ENCODE results near the gene GOLT1A. TPM values are rescaled to one million over a fixed set of nuclear protein-coding genes. Genes with fewer than 3 reads are reported as not detected.

The GOLT1A gene
- polyA plus RNA-seq, 2 of the 4 experiments (the other 2 are of a cell fraction): 1.8 to 6.4 TPM

- Histone ChIP-seq H3K9me3 (no peaks in the 10 kb centered on the region), H3K27ac (no peak overlapping the region), H3K4me1 (peaks cover 31% of the 10 kb centered on the region), H3K4me2 (no peak overlapping the region), H3K4me3 (no peak overlapping the region)
- ChIA-PET POLR2A (interaction anchor here (0.6 kb wide), 1 partner anchor 126 kb away, joined by 3 read pairs; no protein-coding TSS in a partner anchor), CTCF (interaction anchor here (2.1 kb wide), 1 partner anchor 147 kb away, joined by 6 read pairs; no protein-coding TSS in a partner anchor)
- no peak for TF ChIP-seq RFX5 (IDR thresholded peaks at IDR 0.05)
- DNase-seq (ENCODE audit: low read depth in 1 of 2, low spot score in 1 of 2): no peak
- no peak for ATAC-seq
- FAIRE-seq: no peak
- 84% methylated on average over 6 of the region's 6 CpGs for WGBS (ENCODE audit: missing lambda C conversion rate)
Measured at GRCh38 chr1:204251926-204252689, 38.3 kb upstream of the GOLT1A start.

DNA sequence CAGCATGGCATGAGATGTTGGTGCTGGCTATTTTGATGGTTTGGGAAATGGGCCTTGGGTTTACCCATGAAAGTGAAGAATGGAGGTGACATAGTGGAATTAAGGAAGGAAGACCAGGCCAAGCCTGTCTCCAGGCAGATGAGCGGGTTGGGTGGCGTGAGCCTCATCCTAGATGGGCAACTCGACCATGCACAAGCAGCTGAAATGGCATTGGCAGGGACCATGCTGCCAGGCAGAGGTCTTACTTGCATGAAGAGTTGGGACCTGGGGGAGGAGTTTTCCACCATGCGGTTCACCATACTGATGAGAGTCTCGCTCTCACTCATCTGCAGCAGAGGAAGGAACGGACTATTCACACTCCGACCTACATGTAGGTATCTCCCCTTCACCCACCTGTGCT lies 37.5 kb upstream of the GOLT1A start:
- TF ChIP-seq, protein P1, sequence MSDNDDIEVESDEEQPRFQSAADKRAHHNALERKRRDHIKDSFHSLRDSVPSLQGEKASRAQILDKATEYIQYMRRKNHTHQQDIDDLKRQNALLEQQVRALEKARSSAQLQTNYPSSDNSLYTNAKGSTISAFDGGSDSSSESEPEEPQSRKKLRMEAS (IDR thresholded peaks at IDR 0.05): no peak
- TF ChIP-seq POLR2AphosphoS2 (conservative IDR thresholded peaks at IDR 0.05; ENCODE audit: low read length): no peak
- no peak for TF ChIP-seq MYC (IDR thresholded peaks at IDR 0.05; ENCODE audit: borderline replicate concordance, low read length)
- TF ChIP-seq GATA3 (IDR thresholded peaks at IDR 0.05; ENCODE audit: borderline replicate concordance): no peak
- TF ChIP-seq, protein P2, sequence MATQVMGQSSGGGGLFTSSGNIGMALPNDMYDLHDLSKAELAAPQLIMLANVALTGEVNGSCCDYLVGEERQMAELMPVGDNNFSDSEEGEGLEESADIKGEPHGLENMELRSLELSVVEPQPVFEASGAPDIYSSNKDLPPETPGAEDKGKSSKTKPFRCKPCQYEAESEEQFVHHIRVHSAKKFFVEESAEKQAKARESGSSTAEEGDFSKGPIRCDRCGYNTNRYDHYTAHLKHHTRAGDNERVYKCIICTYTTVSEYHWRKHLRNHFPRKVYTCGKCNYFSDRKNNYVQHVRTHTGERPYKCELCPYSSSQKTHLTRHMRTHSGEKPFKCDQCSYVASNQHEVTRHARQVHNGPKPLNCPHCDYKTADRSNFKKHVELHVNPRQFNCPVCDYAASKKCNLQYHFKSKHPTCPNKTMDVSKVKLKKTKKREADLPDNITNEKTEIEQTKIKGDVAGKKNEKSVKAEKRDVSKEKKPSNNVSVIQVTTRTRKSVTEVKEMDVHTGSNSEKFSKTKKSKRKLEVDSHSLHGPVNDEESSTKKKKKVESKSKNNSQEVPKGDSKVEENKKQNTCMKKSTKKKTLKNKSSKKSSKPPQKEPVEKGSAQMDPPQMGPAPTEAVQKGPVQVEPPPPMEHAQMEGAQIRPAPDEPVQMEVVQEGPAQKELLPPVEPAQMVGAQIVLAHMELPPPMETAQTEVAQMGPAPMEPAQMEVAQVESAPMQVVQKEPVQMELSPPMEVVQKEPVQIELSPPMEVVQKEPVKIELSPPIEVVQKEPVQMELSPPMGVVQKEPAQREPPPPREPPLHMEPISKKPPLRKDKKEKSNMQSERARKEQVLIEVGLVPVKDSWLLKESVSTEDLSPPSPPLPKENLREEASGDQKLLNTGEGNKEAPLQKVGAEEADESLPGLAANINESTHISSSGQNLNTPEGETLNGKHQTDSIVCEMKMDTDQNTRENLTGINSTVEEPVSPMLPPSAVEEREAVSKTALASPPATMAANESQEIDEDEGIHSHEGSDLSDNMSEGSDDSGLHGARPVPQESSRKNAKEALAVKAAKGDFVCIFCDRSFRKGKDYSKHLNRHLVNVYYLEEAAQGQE (IDR thresholded peaks at IDR 0.05): no peak
- no peak for TF ChIP-seq HOXB5 (CRISPR knock-in tag; IDR thresholded peaks at IDR 0.05)
- no peak for TF ChIP-seq ZFP36 (IDR thresholded peaks at IDR 0.05; ENCODE audit: borderline replicate concordance, partially characterized antibody)
- TF ChIP-seq KDM1A (IDR thresholded peaks at IDR 0.05; ENCODE audit: low read depth): no peak
- TF ChIP-seq EP300 (IDR thresholded peaks at IDR 0.05): no peak
- no peak for TF ChIP-seq TP53 (CRISPR knock-in tag; IDR thresholded peaks at IDR 0.05)
- 91% methylated on average over 7 of the region's 7 CpGs for WGBS (ENCODE audit: missing lambda C conversion rate)
- no peak overlapping the region for H3K4me3 ChIP-seq
- no peak for ATAC-seq
- DNase-seq (ENCODE audit: low read depth in 1 of 2, low spot score in 1 of 2): no peak
- H3K4me2 ChIP-seq: no peak overlapping the region
- ChIA-PET POLR2A (no interaction called here), CTCF (interaction anchor here (2.1 kb wide), 1 partner anchor 147 kb away, joined by 6 read pairs; no protein-coding TSS in a partner anchor)
- H3K27ac ChIP-seq: no peak overlapping the region
- no peaks in the 10 kb centered on the region for H3K9me3 ChIP-seq
- FAIRE-seq: no peak
- H3K4me1 ChIP-seq: peaks cover 28% of the 10 kb centered on the region

GRCh38 chr1:204250428-204251030 lies 36.7 kb upstream of the GOLT1A start:
- DNase-seq (ENCODE audit: low read depth in 1 of 2, low spot score in 1 of 2) (no peak), FAIRE-seq (no peak), ATAC-seq (no peak)
- no peaks in the 10 kb centered on the region for H3K9me3 ChIP-seq
- H3K4me1 ChIP-seq: peaks cover 21% of the 10 kb centered on the region
- WGBS (ENCODE audit: missing lambda C conversion rate): 73% methylated on average over 10 of the region's 12 CpGs
- H3K4me3 ChIP-seq: no peak overlapping the region
- TF ChIP-seq EP300 (IDR thresholded peaks at IDR 0.05) (no peak), RARB (CRISPR knock-in tag; IDR thresholded peaks at IDR 0.05) (no peak), HEYL (CRISPR knock-in tag; IDR thresholded peaks at IDR 0.05) (no peak), EHF (CRISPR knock-in tag; IDR thresholded peaks at IDR 0.05) (no peak), NPAS2 (CRISPR knock-in tag; IDR thresholded peaks at IDR 0.05; ENCODE audit: borderline replicate concordance) (no peak), RFX5 (IDR thresholded peaks at IDR 0.05) (no peak), HOXB5 (CRISPR knock-in tag; IDR thresholded peaks at IDR 0.05) (no peak), HOXA7 (CRISPR knock-in tag; IDR thresholded peaks at IDR 0.05) (no peak), NFE2L2 (conservative IDR thresholded peaks at IDR 0.05; ENCODE audit: low read length) (no peak), BHLHE40 (IDR thresholded peaks at IDR 0.05; ENCODE audit: low read depth, low read length) (no peak), SMC3 (IDR thresholded peaks at IDR 0.05) (no peak), HES2 (IDR thresholded peaks at IDR 0.05) (no peak), PHF8 (IDR thresholded peaks at IDR 0.05; ENCODE audit: borderline replicate concordance, low read depth) (no peak), RAD21 (conservative IDR thresholded peaks at IDR 0.05 in 1 of 2, IDR thresholded peaks at IDR 0.05 in 1 of 2) (no peak), TFCP2L1 (CRISPR knock-in tag; IDR thresholded peaks at IDR 0.05) (no peak), FOSB (CRISPR knock-in tag; IDR thresholded peaks at IDR 0.05) (no peak)
- TF ChIP-seq, protein P2 (IDR thresholded peaks at IDR 0.05): no peak
- no peak overlapping the region for H3K4me2 ChIP-seq
- ChIA-PET POLR2A (no interaction called here), CTCF (interaction anchor here (2.1 kb wide), 1 partner anchor 148 kb away, joined by 6 read pairs; no protein-coding TSS in a partner anchor)
- H3K27ac ChIP-seq: no peak overlapping the region

Data from A549 (cell line).